HG03103 (cell line): ENCODE data around the gene FADS3.

ENCODE experiments used
- ATAC-seq: cut with Tn5 transposase; IDR thresholded peaks from one replicate; pipeline ENCODE4 v1.9.1; 2021; ENCODE audit warnings: low read depth; ENCODE audit not compliant: unreplicated experiment

Gene FADS3

GRCh38 chr11:61881397-61881796, 9.9 kb downstream of the FADS3 start:
- ATAC-seq, result no peak

- ATAC-seq, result no peak
Observed at GRCh38 chr11:61880454-61880853, 10.9 kb downstream of the FADS3 start.

GRCh38 chr11:61880031-61880430, 11.3 kb downstream of the FADS3 start:
- no peak for ATAC-seq

GRCh38 chr11:61879152-61879551, 12.2 kb downstream of the FADS3 start:
- no peak for ATAC-seq

GRCh38 chr11:61875698-61876097, 15.6 kb downstream of the FADS3 start:
- ATAC-seq, result no peak

GRCh38 chr11:61874853-61875252, 16.5 kb downstream of the FADS3 start:
- ATAC-seq, result no peak

GRCh38 chr11:61874377-61874809, 17.0 kb downstream of the FADS3 start:
- ATAC-seq, result no peak

GRCh38 chr11:61873588-61874376, 17.6 kb downstream of the FADS3 start:
- no peak for ATAC-seq

GRCh38 chr11:61872935-61873565, 18.3 kb downstream of the FADS3 start:
- ATAC-seq, result no peak

- peak; percentile 81 for ATAC-seq
Observed at GRCh38 chr11:61871158-61871597, 20.2 kb downstream of the FADS3 start.

GRCh38 chr11:61870541-61871031, 20.8 kb downstream of the FADS3 start:
- no peak for ATAC-seq

GRCh38 chr11:61869708-61870451, 21.5 kb downstream of the FADS3 start:
- no peak for ATAC-seq

GRCh38 chr11:61869429-61869707, 22.0 kb downstream of the FADS3 start:
- ATAC-seq, result no peak

- no peak for ATAC-seq
Observed at GRCh38 chr11:61868571-61869428, 22.5 kb downstream of the FADS3 start.

GRCh38 chr11:61866958-61867343, 24.4 kb downstream of the FADS3 start:
- no peak for ATAC-seq

- ATAC-seq, result no peak
Observed at GRCh38 chr11:61866231-61866957, 25.0 kb downstream of the FADS3 start.

GRCh38 chr11:61864814-61865775, 26.2 kb downstream of the FADS3 start:
- ATAC-seq, result no peak

GRCh38 chr11:61863548-61864081, 27.7 kb downstream of the FADS3 start:
- no peak for ATAC-seq
